Suprapubic skin (tissue), 4 donors: ENCODE measurements around the gene HSPA1L. TPM values are rescaled to one million over a fixed set of nuclear protein-coding genes. Genes with fewer than 3 reads are reported as not detected.
A peak's percentile ranks its signal among the peaks of the same experiment; 100 is the strongest.
"Not testable (repeated sequence)": the region's sequence is repeated elsewhere in the genome, so short reads cannot be mapped to it uniquely, and the experiment has no call there.

ENCODE experiments used
- DNase-seq, 2 donors: peaks; one replicate each; pipeline ENCODE4 v3.0.0-alpha.2; 2019; ENCODE audit warnings: low spot score in 2 of 2
- H3K27ac ChIP-seq: fragments of 200-600 bp; sonication (generic); one replicate; pipeline ENCODE4 v1.5.1; 2019
- H3K27me3 ChIP-seq: fragments of 200-600 bp; sonication (generic); one replicate; pipeline ENCODE4 v1.5.1; 2019
- H3K36me3 ChIP-seq: fragments of 200-600 bp; sonication (generic); one replicate; pipeline ENCODE4 v1.5.1; 2019
- H3K4me1 ChIP-seq: fragments of 200-600 bp; sonication (generic); one replicate; pipeline ENCODE4 v1.5.1; 2019
- H3K4me3 ChIP-seq: fragments of 200-600 bp; sonication (generic); one replicate; pipeline ENCODE4 v1.5.1; 2019; ENCODE audit warnings: mild to moderate bottlenecking
- H3K9me3 ChIP-seq: fragments of 200-600 bp; sonication (generic); one replicate; pipeline ENCODE4 v1.5.1; 2019
- EP300 ChIP-seq: sonication (generic); formaldehyde crosslinking; IDR thresholded peaks from one replicate; pipeline ENCODE4 v1.6.1; 2017; ENCODE audit warnings: antibody characterized with exemption
- POLR2A ChIP-seq, 2 donors: fragments of 450-650 bp; IDR thresholded peaks; one replicate each; pipeline ENCODE4 v1.6.1; 2017; ENCODE audit warnings: antibody characterized with exemption in 2 of 2, mild to moderate bottlenecking in 2 of 2, moderate library complexity in 2 of 2
- POLR2AphosphoS5 ChIP-seq, 3 donors: sonication (generic); formaldehyde crosslinking; IDR thresholded peaks; one replicate each; pipeline ENCODE4 v1.6.1; 2017; ENCODE audit warnings: antibody characterized with exemption in 3 of 3
- WGBS: methylation state at CpG from one replicate; pipeline ENCODE4 v1.1.5; 2018; 5-methylcytosine and 5-hydroxymethylcytosine counted together
- total RNA-seq, 4 donors: library from RNA; depleted of rRNA; stranded (reverse); fragments of >200 nt; gene quantifications; one replicate each; pipeline ENCODE4 v1.1.0, GENCODE V29; 2016
- TF ChIP-seq, protein P1 (sequence below), 2 donors: fragments of 200-600 bp in 1 of 2; fragments of 450-650 bp in 1 of 2; sonication (generic) in 1 of 2; IDR thresholded peaks; one replicate each; pipeline ENCODE4 v1.5.1; 2016 to 2019; ENCODE audit warnings: antibody characterized with exemption in 2 of 2, mild to moderate bottlenecking in 1 of 2, moderate library complexity in 1 of 2

Gene HSPA1L
- total RNA-seq, 4 donors from 2014 or later = 0.83 to 3.1 (median 1.8) TPM

DNA sequence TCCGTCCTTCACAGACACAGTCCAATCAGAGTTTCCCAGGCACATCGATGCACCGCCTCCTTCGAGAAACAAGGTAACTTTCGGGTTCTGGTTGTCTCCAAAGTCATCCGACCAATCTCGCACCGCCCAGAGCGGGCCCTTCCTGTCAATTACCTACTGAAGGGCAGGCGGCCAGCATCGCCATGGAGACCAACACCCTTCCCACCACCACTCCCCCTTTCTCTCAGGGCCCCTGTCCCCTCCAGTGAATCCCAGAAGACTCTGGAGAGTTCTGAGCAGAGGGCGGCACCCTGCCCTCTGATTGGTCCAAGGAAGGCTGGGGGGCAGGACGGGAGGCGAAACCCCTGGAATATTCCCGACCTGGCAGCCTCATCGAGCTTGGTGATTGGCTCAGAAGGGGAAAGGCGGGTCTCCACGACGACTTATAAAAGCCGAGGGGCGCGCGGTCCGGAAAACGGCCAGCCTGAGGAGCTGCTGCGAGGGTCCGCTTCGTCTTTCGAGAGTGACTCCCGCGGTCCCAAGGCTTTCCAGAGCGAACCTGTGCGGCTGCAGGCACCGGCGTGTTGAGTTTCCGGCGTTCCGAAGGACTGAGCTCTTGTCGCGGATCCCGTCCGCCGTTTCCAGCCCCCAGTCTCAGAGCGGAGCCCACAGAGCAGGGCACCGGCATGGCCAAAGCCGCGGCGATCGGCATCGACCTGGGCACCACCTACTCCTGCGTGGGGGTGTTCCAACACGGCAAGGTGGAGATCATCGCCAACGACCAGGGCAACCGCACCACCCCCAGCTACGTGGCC is 12.4 kb upstream of the HSPA1L start, which contains the start of gene HSPA1B:
Gene HSPA1B (plus strand): TSS at position 453 of the 794 bp plus-strand sequence. CDS start 213 bp downstream, at position 666.
- TF ChIP-seq POLR2A (IDR thresholded peaks at IDR 0.05) = peak; percentile 99 to 100
- TF ChIP-seq EP300 = no peak
- peak; percentile 97 to 99 (median 97) for TF ChIP-seq POLR2AphosphoS5 (IDR thresholded peaks at IDR 0.05)
- no peaks in the 10 kb centered on the region for H3K36me3 ChIP-seq
- 0% methylated on average over 8 of the region's 56 CpGs for WGBS
- peak within 1 kb of the TSS; percentile 96 for H3K27ac ChIP-seq
- peak; percentile 99 to 100 for DNase-seq
- H3K4me3 ChIP-seq = peak within 1 kb of the TSS; percentile 70
- H3K9me3 ChIP-seq = no peaks in the 10 kb centered on the region
- H3K27me3 ChIP-seq = no peaks in the 10 kb centered on the region
- H3K4me1 ChIP-seq = peaks cover 60% of the 10 kb centered on the region

DNA sequence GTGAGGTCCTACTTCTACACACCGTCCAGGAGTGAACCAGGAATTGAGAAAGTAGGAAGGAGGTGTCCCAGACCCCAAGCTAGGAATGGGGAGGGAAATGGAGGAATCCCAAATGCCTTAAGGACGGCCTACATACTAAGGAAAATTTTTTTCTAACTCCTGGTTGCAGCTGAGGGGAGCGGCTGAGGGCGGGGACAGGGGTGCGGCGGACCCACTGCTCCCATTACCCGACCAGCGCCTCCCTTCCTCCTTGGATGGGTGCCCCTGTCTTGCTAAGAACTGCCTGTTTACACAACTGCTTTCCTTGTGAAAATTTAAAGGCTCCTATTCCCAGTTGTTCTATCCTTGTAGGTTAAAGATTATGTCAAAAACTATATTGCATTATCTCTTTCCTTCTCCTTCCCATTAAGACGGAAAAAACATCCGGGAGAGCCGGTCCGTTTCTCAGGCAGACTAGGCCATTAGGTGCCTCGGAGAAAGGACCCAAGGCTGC is 11.8 kb upstream of the HSPA1L start:
- Histone ChIP-seq H3K36me3 (no peaks in the 10 kb centered on the region), H3K9me3 (no peaks in the 10 kb centered on the region), H3K27ac (peak overlapping the region; percentile 96), H3K4me3 (peak overlapping the region; percentile 70), H3K27me3 (no peaks in the 10 kb centered on the region), H3K4me1 (peaks cover 58% of the 10 kb centered on the region)
- no peak for TF ChIP-seq EP300
- peak; percentile 11 to 51 (median 16) for TF ChIP-seq POLR2AphosphoS5 (IDR thresholded peaks at IDR 0.05)
- TF ChIP-seq POLR2A (IDR thresholded peaks at IDR 0.05) = peak in 1 of 2 donors; percentile 48
- TF ChIP-seq, protein P1, sequence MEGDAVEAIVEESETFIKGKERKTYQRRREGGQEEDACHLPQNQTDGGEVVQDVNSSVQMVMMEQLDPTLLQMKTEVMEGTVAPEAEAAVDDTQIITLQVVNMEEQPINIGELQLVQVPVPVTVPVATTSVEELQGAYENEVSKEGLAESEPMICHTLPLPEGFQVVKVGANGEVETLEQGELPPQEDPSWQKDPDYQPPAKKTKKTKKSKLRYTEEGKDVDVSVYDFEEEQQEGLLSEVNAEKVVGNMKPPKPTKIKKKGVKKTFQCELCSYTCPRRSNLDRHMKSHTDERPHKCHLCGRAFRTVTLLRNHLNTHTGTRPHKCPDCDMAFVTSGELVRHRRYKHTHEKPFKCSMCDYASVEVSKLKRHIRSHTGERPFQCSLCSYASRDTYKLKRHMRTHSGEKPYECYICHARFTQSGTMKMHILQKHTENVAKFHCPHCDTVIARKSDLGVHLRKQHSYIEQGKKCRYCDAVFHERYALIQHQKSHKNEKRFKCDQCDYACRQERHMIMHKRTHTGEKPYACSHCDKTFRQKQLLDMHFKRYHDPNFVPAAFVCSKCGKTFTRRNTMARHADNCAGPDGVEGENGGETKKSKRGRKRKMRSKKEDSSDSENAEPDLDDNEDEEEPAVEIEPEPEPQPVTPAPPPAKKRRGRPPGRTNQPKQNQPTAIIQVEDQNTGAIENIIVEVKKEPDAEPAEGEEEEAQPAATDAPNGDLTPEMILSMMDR (IDR thresholded peaks at IDR 0.05) = no peak
- WGBS = under 1% methylated on average over 13 of the region's 13 CpGs
- peak; percentile 95 to 97 for DNase-seq

DNA sequence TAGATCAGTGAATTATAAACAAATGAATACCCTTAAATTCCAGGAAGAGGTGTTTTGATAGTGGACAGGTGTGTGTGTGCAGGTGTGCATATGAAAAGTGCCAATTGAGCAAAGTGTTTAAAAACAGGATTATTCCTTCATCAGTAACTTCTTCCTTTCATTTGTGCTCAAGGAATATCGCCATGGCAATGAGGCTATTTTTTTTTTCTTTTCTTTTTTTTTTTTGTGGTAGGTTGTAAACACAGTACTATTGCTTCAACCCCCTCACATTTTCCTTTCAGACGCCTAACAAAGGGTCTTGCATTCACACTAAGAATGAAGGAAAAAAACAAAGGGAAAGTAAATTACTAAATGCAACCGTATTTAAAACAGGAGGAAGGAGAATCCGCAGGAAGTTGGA is 10.5 kb upstream of the HSPA1L start:
- DNase-seq = no peak
- TF ChIP-seq EP300 = no peak
- TF ChIP-seq POLR2AphosphoS5 (IDR thresholded peaks at IDR 0.05) = no peak
- no peak for TF ChIP-seq POLR2A (IDR thresholded peaks at IDR 0.05)
- TF ChIP-seq, protein P1 (IDR thresholded peaks at IDR 0.05) = no peak
- Histone ChIP-seq H3K27ac (peak overlapping the region; percentile 96), H3K9me3 (no peaks in the 10 kb centered on the region), H3K4me1 (peaks cover 57% of the 10 kb centered on the region), H3K4me3 (peak overlapping the region; percentile 70), H3K27me3 (no peaks in the 10 kb centered on the region), H3K36me3 (no peaks in the 10 kb centered on the region)
- WGBS = 45% methylated on average over 4 of the region's 4 CpGs

DNA sequence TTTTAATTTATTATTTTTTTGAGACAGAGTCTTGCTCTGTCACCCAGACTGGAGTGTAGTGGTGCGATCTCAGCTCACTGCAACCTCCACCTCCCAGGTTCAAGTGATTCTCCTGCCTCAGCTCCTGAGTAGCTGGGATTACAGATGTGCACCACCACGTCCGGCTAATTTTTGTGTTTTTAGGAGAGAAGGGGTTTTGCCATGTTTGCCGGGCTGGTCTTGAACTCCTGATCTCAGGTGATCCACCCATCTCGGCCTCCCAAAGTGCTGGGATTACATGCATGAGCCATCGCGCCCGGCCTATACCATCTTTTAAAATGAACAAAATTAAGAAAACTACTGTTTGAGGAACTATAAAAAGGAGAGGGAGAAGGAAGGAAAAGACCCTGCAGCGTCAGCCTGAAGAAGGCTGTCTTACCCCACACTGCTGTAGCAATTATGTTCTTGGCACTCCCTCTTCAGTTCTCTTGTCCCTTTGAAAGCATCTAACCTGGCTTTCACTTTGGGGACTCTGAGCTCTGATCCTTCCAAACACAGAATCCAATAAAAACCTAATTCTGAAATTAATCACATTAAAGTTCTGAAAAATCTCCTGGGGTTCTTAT is 8.6 kb upstream of the HSPA1L start:
- H3K36me3 ChIP-seq, H3K9me3 ChIP-seq, DNase-seq, H3K27me3 ChIP-seq, H3K4me3 ChIP-seq: not testable (repeated sequence)
- Histone ChIP-seq H3K4me1 (peaks cover 74% of the 10 kb centered on the region), H3K27ac (peak overlapping the region; percentile 96)
- 60% methylated on average over 9 of the region's 9 CpGs for WGBS

DNA sequence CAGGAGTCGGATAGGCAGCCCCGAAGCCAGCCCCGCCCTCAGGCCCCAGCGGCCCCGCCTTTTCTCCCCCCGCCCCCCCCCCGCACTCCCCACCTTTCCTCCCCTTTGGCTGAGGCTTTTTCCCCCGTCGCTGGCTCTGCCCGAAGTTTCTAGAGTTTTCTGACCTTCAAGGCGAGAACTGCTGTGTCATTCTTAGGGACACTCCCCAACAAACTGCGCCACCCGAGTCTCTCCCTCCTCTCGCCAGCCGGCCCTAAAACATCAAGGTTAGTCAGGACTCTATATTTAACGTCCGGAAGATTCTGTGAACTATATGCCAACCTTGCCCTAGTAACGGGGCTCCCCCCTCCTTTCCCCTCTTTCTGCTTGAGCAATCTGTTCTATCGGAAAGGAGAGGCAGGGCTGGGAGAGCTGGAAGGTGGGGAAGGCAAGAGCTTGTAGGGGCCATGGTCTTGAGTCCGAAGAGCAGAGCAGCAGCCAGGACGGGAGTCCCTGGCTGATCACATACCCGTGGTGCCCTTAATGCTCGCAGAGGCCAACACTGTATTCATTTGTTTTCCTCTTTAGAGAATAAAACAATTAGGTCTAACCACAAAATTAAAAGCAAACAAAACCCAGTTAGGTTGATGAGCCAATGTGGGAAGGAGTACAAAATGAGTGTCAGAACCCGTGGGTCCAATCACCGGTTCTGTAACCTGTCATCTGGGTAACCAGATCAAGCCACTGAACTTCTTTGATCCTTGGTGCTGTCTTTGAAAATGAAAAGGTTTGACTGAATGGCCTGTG is 7.1 kb upstream of the HSPA1L start:
- H3K9me3 ChIP-seq = no peaks in the 10 kb centered on the region
- peak overlapping the region; percentile 61 for H3K4me3 ChIP-seq
- no peaks in the 10 kb centered on the region for H3K36me3 ChIP-seq
- DNase-seq = peak; percentile 93 to 94
- H3K27me3 ChIP-seq = no peaks in the 10 kb centered on the region
- peak overlapping the region; percentile 96 for H3K27ac ChIP-seq
- H3K4me1 ChIP-seq = peaks cover 87% of the 10 kb centered on the region
- 1% methylated on average over 25 of the region's 25 CpGs for WGBS
- no peak for TF ChIP-seq EP300
- peak in 1 of 2 donors; percentile 54 for TF ChIP-seq POLR2A (IDR thresholded peaks at IDR 0.05)
- TF ChIP-seq POLR2AphosphoS5 (IDR thresholded peaks at IDR 0.05) = peak; percentile 4 to 69 (median 42)
- TF ChIP-seq, protein P1 (IDR thresholded peaks at IDR 0.05) = no peak
